CD4-positive, CD25-positive, alpha-beta regulatory T cell (primary cell): Measurements from ENCODE around the gene SLC9A1. TPM values are rescaled to one million over a fixed set of nuclear protein-coding genes. Genes with fewer than 3 reads are reported as not detected.

Source experiments
- ATAC-seq, 2 donors: fragments of 150-1000 bp; cut with Tn5 transposase; one replicate each; pipeline ENCODE4 v1.10.0; 2021; ENCODE audit warnings: low read depth in 2 of 2, moderate number of reproducible peaks in 2 of 2, moderate library complexity in 1 of 2
- DNase-seq, 3 donors: peaks; one replicate each; pipeline versions ENCODE4 v3.0.0 to v3.0.0-alpha.2; 2012 to 2022; ENCODE audit warnings: mixed read lengths in 1 of 3
- H3K27ac ChIP-seq: one replicate; pipeline ENCODE4 v1.7.0; 2013; ENCODE audit warnings: mild to moderate bottlenecking, low read length; ENCODE audit not compliant: insufficient read depth, poor library complexity, severe bottlenecking
- H3K27me3 ChIP-seq: one replicate; pipeline ENCODE4 v1.7.0; 2013; ENCODE audit warnings: low read length; ENCODE audit not compliant: control insufficient read depth, insufficient read depth
- H3K36me3 ChIP-seq: one replicate; pipeline ENCODE4 v1.7.0; 2013; ENCODE audit warnings: mild to moderate bottlenecking, low read length, moderate library complexity; ENCODE audit not compliant: control insufficient read depth, insufficient read depth
- H3K4me1 ChIP-seq: 2 replicates; pipeline ENCODE4 v1.7.0; 2013; ENCODE audit warnings: mild to moderate bottlenecking, low read length; ENCODE audit not compliant: insufficient read depth, control insufficient read depth, poor library complexity, severe bottlenecking
- H3K4me3 ChIP-seq: one replicate; pipeline ENCODE4 v1.7.0; 2013; ENCODE audit warnings: low read depth, mild to moderate bottlenecking, low read length, moderate library complexity
- H3K9me3 ChIP-seq, 2 experiments: 1 replicate in 1 of 2; 2 replicates in 1 of 2; pipeline ENCODE4 v1.7.0; 2013; ENCODE audit warnings: low read length in 2 of 2, mild to moderate bottlenecking in 1 of 2, moderate library complexity in 1 of 2; ENCODE audit not compliant: control insufficient read depth in 2 of 2
- H3K27ac Mint-ChIP-seq, 3 donors: one replicate each; pipeline ENCODE4 v1.8.0; 2020 to 2022; ENCODE audit warnings: mild to moderate bottlenecking in 3 of 3, mixed read lengths in 3 of 3, moderate library complexity in 2 of 3
- H3K27me3 Mint-ChIP-seq: one replicate; pipeline ENCODE4 v1.8.0; 2022; ENCODE audit warnings: mild to moderate bottlenecking, mixed read lengths
- H3K36me3 Mint-ChIP-seq: one replicate; pipeline ENCODE4 v1.8.0; 2020; ENCODE audit warnings: mixed read lengths
- H3K4me1 Mint-ChIP-seq, 4 donors: one replicate each; pipeline ENCODE4 v1.8.0; 2020 to 2022; ENCODE audit warnings: mixed read lengths in 4 of 4, mild to moderate bottlenecking in 1 of 4
- H3K4me3 Mint-ChIP-seq, 4 donors: one replicate each; pipeline ENCODE4 v1.8.0; 2020 to 2022; ENCODE audit warnings: mild to moderate bottlenecking in 4 of 4, mixed read lengths in 4 of 4, moderate library complexity in 3 of 4
- H3K9me3 Mint-ChIP-seq, 7 donors: one replicate each; pipeline ENCODE4 v1.8.0; 2020 to 2022; ENCODE audit warnings: mixed read lengths in 7 of 7, mild to moderate bottlenecking in 3 of 7, moderate library complexity in 2 of 7
- polyA plus RNA-seq, 4 donors: library from polyadenylated mRNA; unstranded; fragments of 300-500 nt; fragmentation: Illumina TruSeq; gene quantifications; one replicate each; pipeline ENCODE4 v1.2.3, GENCODE V29; 2021
- total RNA-seq: library from RNA; stranded (reverse); gene quantifications from one replicate; pipeline ENCODE4 v1.2.3, GENCODE V29; 2022

The SLC9A1 gene
- total and polyA plus RNA-seq, 5 donors from 2014 or later = 5.4 to 32.3 (median 8.3) TPM

DNA sequence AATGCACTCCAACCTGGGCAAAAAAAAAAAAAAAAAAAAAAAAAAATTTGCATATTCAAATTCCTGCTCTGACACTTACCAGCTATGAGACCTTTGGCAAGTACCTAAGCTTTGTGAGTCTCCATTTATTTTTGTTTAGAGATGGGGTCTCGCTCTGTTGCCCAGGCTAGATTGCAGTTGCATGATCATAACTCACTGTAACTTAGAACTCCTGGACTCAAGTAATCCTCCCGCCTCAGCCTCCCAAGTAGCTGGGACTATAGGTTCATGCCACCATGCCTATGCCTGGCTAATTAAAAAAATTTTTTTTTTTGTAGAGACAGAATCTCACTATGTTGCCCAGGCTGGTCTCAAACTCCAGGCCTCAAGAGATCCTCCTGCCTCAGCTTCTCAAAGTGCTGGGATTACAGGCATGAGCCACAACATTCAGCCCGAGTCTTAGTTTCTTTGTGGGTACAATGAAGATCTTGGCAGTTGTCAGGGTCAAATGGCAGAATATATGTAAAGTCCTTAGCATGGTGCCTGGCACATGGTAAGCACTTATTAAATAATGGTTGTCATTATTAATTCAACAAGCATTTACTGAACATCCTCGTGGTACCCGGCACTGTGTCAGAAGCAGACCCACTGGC is 88.8 kb downstream of the SLC9A1 start:
- Mint-ChIP-seq H3K4me3 (no peak overlapping the region), H3K27ac (no peak overlapping the region), H3K27me3 (peaks cover 4% of the 10 kb centered on the region), H3K36me3 (no peaks in the 10 kb centered on the region), H3K9me3 (no peaks in the 10 kb centered on the region), H3K4me1 (no peaks in the 10 kb centered on the region)
- Histone ChIP-seq H3K36me3 (no peaks in the 10 kb centered on the region), H3K27me3 (no peaks in the 10 kb centered on the region), H3K9me3 (no peaks in the 10 kb centered on the region), H3K4me1 (no peaks in the 10 kb centered on the region), H3K27ac (no peak overlapping the region), H3K4me3 (no peak overlapping the region)
- ATAC-seq (no peak), DNase-seq (no peak)

GRCh38 chr1:27060891-27061290 is 94.0 kb downstream of the SLC9A1 start:
- no peaks in the 10 kb centered on the region for H3K27me3 ChIP-seq
- H3K4me1 Mint-ChIP-seq = no peaks in the 10 kb centered on the region

DNA sequence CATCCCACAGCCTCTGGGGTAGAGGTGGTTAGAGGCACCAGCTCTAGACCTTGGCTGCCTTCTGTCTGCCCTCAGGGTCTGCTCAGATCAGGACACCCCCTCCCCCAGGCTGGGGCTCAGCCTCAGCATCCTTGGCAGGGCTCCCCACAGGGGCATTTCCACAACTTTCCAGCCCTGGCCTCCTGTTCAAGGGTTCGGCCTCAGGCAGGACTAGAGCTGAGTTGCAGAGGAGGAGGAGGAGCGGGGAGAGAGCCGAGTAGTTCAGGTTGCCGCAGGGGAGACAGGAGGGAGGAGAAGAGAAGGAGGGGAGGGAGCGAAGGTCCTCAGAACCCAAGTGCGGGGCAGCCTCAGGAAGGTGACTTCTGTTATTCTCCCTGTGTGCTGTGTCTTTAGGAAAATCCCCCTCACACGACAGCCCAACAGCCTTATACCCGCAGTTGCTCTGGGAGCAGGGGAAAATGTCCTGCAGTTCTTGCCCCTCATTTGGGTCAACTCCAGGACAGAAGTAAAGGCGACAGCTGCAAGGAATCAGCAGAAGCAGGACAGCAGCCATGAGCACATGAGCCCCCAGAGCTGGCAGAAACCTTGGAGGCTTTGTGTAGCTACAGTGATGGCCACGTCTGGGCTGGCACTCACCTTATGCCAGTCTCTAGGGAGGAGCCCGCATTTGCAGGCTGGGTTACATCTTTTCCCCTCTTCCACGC is 95.8 kb downstream of the SLC9A1 start:
- H3K36me3 ChIP-seq = no peaks in the 10 kb centered on the region
- no peak for ATAC-seq
- H3K9me3 ChIP-seq = no peaks in the 10 kb centered on the region
- peaks cover 4% of the 10 kb centered on the region for H3K27me3 Mint-ChIP-seq
- no peaks in the 10 kb centered on the region for H3K4me1 ChIP-seq
- no peaks in the 10 kb centered on the region for H3K27me3 ChIP-seq
- no peak overlapping the region for H3K4me3 Mint-ChIP-seq
- no peaks in the 10 kb centered on the region for H3K36me3 Mint-ChIP-seq
- no peaks in the 10 kb centered on the region for H3K4me1 Mint-ChIP-seq
- H3K27ac ChIP-seq = no peak overlapping the region
- H3K27ac Mint-ChIP-seq = no peak overlapping the region
- DNase-seq = no peak
- H3K4me3 ChIP-seq = no peak overlapping the region
- peaks cover 0 to under 1% (median 0%) of the 10 kb centered on the region in 7 donors for H3K9me3 Mint-ChIP-seq

More at GRCh38 chr1:27060891-27061290, 94.0 kb downstream of the SLC9A1 start:
- no peak overlapping the region for H3K27ac ChIP-seq
- peak overlapping the region in 1 of 3 donors; percentile 80 for H3K27ac Mint-ChIP-seq
- no peak overlapping the region for H3K4me3 ChIP-seq
- H3K4me3 Mint-ChIP-seq = no peak overlapping the region
- no peaks in the 10 kb centered on the region for H3K9me3 ChIP-seq
- no peaks in the 10 kb centered on the region for H3K36me3 ChIP-seq
- no peak for DNase-seq
- H3K9me3 Mint-ChIP-seq = no peaks in the 10 kb centered on the region
- ATAC-seq = no peak
- H3K36me3 Mint-ChIP-seq = no peaks in the 10 kb centered on the region
- H3K27me3 Mint-ChIP-seq = peaks cover 4% of the 10 kb centered on the region
- H3K4me1 ChIP-seq = no peaks in the 10 kb centered on the region

- H3K27me3 ChIP-seq = no peaks in the 10 kb centered on the region
- no peak for ATAC-seq
- Mint-ChIP-seq H3K4me1 (no peaks in the 10 kb centered on the region), H3K36me3 (no peaks in the 10 kb centered on the region), H3K27ac (no peak overlapping the region), H3K27me3 (peaks cover 4% of the 10 kb centered on the region), H3K4me3 (no peak overlapping the region), H3K9me3 (peaks cover 0 to 1% (median 0%) of the 10 kb centered on the region in 7 donors)
- H3K27ac ChIP-seq = no peak overlapping the region
- no peaks in the 10 kb centered on the region for H3K36me3 ChIP-seq
- no peaks in the 10 kb centered on the region for H3K9me3 ChIP-seq
- no peaks in the 10 kb centered on the region for H3K4me1 ChIP-seq
- no peak overlapping the region for H3K4me3 ChIP-seq
- DNase-seq = no peak
Observed at GRCh38 chr1:27057801-27058625, 96.9 kb downstream of the SLC9A1 start.

- Histone ChIP-seq H3K4me3 (no peak overlapping the region), H3K4me1 (no peaks in the 10 kb centered on the region), H3K9me3 (no peaks in the 10 kb centered on the region), H3K36me3 (no peaks in the 10 kb centered on the region), H3K27me3 (no peaks in the 10 kb centered on the region), H3K27ac (no peak overlapping the region)
- Mint-ChIP-seq H3K9me3 (peaks cover 0 to 1% (median 0%) of the 10 kb centered on the region in 7 donors), H3K27ac (no peak overlapping the region), H3K27me3 (peaks cover 4% of the 10 kb centered on the region), H3K4me1 (no peaks in the 10 kb centered on the region), H3K36me3 (no peaks in the 10 kb centered on the region), H3K4me3 (no peak overlapping the region)
- DNase-seq (no peak), ATAC-seq (no peak)
Observed at GRCh38 chr1:27057389-27057788, 97.5 kb downstream of the SLC9A1 start.

GRCh38 chr1:27053977-27054753 is 100.8 kb downstream of the SLC9A1 start:
- DNase-seq (no peak), ATAC-seq (no peak)
- Mint-ChIP-seq H3K4me1 (no peaks in the 10 kb centered on the region), H3K4me3 (no peak overlapping the region), H3K27ac (no peak overlapping the region), H3K9me3 (peaks cover 0 to 1% (median 0%) of the 10 kb centered on the region in 7 donors), H3K27me3 (peaks cover 4% of the 10 kb centered on the region), H3K36me3 (no peaks in the 10 kb centered on the region)
- Histone ChIP-seq H3K4me3 (no peak overlapping the region), H3K27me3 (no peaks in the 10 kb centered on the region), H3K27ac (no peak overlapping the region), H3K4me1 (no peaks in the 10 kb centered on the region), H3K9me3 (no peaks in the 10 kb centered on the region), H3K36me3 (no peaks in the 10 kb centered on the region)

- no peaks in the 10 kb centered on the region for H3K4me1 Mint-ChIP-seq
- H3K4me3 ChIP-seq = no peak overlapping the region
- no peaks in the 10 kb centered on the region for H3K36me3 ChIP-seq
- ATAC-seq (no peak), DNase-seq (no peak)
- no peak overlapping the region for H3K27ac ChIP-seq
- H3K9me3 ChIP-seq = no peaks in the 10 kb centered on the region
- H3K27me3 ChIP-seq = no peaks in the 10 kb centered on the region
- no peaks in the 10 kb centered on the region for H3K4me1 ChIP-seq
- peaks cover 0 to 1% (median 0%) of the 10 kb centered on the region in 7 donors for H3K9me3 Mint-ChIP-seq
- no peak overlapping the region for H3K27ac Mint-ChIP-seq
- no peak overlapping the region for H3K4me3 Mint-ChIP-seq
- no peaks in the 10 kb centered on the region for H3K27me3 Mint-ChIP-seq
- no peaks in the 10 kb centered on the region for H3K36me3 Mint-ChIP-seq
Observed at GRCh38 chr1:27052527-27052926, 102.4 kb downstream of the SLC9A1 start.
